ENCODE data around the gene MIPOL1. TPM values are rescaled to one million over a fixed set of nuclear protein-coding genes. Genes with fewer than 3 reads are reported as not detected.

Gene MIPOL1
- total RNA-seq, 1 donor from 2014 or later, result 24.8 TPM

DNA sequence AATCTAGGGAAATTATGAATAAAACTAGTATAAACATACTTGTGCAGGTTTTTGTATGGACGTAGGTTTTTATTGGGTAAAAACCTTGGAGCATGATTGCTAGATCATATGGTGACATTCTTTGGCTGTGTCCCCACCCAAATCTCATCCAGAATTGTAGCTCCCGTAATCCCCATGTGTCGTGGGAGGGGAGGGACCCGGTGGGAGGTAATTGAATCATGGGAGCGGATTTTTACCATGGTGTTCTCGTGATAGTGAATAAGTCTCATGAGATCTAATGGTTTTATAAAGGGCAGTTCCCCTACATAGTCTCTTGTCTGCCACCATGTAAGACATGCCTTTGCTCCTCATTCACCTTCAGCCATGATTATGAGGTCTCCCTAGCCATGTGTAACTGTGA, 276.5 kb downstream of the MIPOL1 start:
- H3K4me3 ChIP-seq, result no peak overlapping the region
- TF ChIP-seq POLR2A (IDR thresholded peaks at IDR 0.05), result no peak
- TF ChIP-seq, protein P1, sequence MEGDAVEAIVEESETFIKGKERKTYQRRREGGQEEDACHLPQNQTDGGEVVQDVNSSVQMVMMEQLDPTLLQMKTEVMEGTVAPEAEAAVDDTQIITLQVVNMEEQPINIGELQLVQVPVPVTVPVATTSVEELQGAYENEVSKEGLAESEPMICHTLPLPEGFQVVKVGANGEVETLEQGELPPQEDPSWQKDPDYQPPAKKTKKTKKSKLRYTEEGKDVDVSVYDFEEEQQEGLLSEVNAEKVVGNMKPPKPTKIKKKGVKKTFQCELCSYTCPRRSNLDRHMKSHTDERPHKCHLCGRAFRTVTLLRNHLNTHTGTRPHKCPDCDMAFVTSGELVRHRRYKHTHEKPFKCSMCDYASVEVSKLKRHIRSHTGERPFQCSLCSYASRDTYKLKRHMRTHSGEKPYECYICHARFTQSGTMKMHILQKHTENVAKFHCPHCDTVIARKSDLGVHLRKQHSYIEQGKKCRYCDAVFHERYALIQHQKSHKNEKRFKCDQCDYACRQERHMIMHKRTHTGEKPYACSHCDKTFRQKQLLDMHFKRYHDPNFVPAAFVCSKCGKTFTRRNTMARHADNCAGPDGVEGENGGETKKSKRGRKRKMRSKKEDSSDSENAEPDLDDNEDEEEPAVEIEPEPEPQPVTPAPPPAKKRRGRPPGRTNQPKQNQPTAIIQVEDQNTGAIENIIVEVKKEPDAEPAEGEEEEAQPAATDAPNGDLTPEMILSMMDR (IDR thresholded peaks at IDR 0.05), result no peak
- TF ChIP-seq POLR2AphosphoS5 (IDR thresholded peaks at IDR 0.05; ENCODE audit: insufficient read depth in 1 of 2, low read depth in 1 of 2), result no peak
- DNase-seq (ENCODE audit: extremely low spot score in 2 of 2), result no peak
- no peaks in the 10 kb centered on the region for H3K9me3 ChIP-seq
- no peaks in the 10 kb centered on the region for H3K27me3 ChIP-seq
- intact Hi-C loops (cut with DNase I), result no loop called here
- H3K4me1 ChIP-seq, result no peaks in the 10 kb centered on the region
- no peaks in the 10 kb centered on the region for H3K36me3 ChIP-seq
- H3K27ac ChIP-seq, result no peak overlapping the region

DNA sequence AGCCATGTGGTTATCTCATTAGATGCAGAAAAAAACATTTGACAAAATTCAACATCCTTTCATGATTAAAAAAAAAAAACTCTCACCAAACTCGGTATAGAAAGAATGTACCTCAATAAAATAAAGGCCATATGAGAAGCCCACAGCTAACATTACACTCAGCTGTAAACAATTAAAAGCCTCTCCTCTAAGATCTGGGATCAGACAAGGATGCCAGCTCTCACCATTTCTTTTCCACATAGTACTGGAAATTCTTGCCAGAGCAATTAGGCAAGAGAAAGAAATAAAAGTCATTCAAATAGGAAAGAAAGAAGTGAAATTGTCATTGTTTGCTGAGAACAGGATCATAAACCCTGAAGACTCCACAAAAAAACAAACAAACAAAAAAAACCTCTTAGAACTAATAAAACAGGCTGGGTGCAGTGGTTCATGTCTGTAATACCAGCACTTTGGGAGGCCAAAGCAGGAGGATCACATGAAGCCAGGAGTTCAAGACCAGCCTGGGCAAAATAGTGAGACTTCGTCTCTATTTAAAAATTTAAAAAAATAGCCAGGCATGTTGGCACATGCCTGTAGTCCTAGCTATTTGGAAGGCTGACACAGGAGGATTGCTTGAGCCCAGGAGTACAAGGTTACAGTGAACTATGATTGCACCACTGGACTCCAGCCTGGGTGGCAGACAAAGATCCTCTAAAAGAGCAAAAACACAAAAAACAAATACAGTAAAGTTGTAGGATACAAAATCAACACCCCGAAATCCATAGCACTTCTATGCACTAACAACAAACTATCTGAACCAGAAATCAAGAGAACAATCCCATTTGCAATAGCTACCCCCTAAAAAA, 282.9 kb downstream of the MIPOL1 start:
- H3K36me3 ChIP-seq, result no peaks in the 10 kb centered on the region
- TF ChIP-seq POLR2AphosphoS5 (IDR thresholded peaks at IDR 0.05; ENCODE audit: insufficient read depth in 1 of 2, low read depth in 1 of 2) (no peak), POLR2A (IDR thresholded peaks at IDR 0.05) (no peak)
- TF ChIP-seq, protein P1 (IDR thresholded peaks at IDR 0.05), result no peak
- H3K27ac ChIP-seq, result no peak overlapping the region
- H3K4me3 ChIP-seq, result no peak overlapping the region
- H3K27me3 ChIP-seq, result no peaks in the 10 kb centered on the region
- DNase-seq (ENCODE audit: extremely low spot score in 2 of 2), result no peak
- H3K4me1 ChIP-seq, result no peaks in the 10 kb centered on the region
- intact Hi-C loops (cut with DNase I), result no loop called here
- no peaks in the 10 kb centered on the region for H3K9me3 ChIP-seq

DNA sequence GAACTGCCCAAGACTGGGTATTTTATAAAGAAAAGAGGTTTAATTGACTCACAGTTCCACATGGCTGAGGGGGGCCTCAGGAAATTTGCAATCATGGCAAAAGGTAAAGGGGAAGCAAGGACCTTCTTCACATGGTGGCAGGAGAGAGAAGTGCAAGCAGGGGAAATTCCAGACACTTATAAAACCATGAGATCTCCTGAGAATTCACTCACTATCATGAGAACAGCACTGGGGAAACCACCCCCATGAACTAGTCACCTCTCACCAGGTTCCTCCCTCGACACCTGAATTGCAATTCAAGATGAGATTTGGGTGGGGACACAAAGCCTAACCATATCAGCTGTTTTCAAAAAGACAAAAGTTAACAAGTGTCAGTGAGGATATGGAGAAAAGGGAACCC, 284.7 kb downstream of the MIPOL1 start:
- intact Hi-C loops (cut with DNase I), result no loop called here
- H3K9me3 ChIP-seq, result no peaks in the 10 kb centered on the region
- no peak overlapping the region for H3K4me3 ChIP-seq
- H3K4me1 ChIP-seq, result no peaks in the 10 kb centered on the region
- H3K27me3 ChIP-seq, result no peaks in the 10 kb centered on the region
- H3K36me3 ChIP-seq, result no peaks in the 10 kb centered on the region
- no peak overlapping the region for H3K27ac ChIP-seq
- DNase-seq (ENCODE audit: extremely low spot score in 2 of 2), result no peak
- TF ChIP-seq, protein P1 (IDR thresholded peaks at IDR 0.05), result no peak
- TF ChIP-seq POLR2A (IDR thresholded peaks at IDR 0.05), result no peak
- no peak for TF ChIP-seq POLR2AphosphoS5 (IDR thresholded peaks at IDR 0.05; ENCODE audit: insufficient read depth in 1 of 2, low read depth in 1 of 2)

DNA sequence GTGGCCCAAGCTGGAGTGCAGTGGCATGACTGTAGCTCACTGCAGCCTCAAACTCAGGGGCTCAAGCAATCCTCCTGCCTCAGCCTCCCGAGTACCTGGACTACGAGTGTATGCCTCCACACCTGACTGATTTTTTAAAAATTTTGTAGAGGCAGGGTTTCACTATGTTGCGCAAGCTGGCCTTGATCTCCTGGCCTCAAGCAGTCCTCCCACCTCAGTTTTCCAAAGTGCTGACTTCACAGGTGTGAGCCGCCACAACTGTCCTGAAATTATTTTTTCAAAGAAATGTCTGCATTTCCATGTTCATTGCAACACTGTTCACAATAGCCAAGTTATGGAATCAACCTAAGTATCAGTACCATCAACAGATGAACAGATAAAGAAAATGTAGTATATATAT, 285.9 kb downstream of the MIPOL1 start:
- H3K36me3 ChIP-seq, result no peaks in the 10 kb centered on the region
- H3K4me3 ChIP-seq, result no peak overlapping the region
- no peak for DNase-seq (ENCODE audit: extremely low spot score in 2 of 2)
- no peaks in the 10 kb centered on the region for H3K4me1 ChIP-seq
- H3K27me3 ChIP-seq, result no peaks in the 10 kb centered on the region
- no peaks in the 10 kb centered on the region for H3K9me3 ChIP-seq
- intact Hi-C loops (cut with DNase I), result no loop called here
- no peak overlapping the region for H3K27ac ChIP-seq
- TF ChIP-seq, protein P1 (IDR thresholded peaks at IDR 0.05), result no peak
- TF ChIP-seq POLR2AphosphoS5 (IDR thresholded peaks at IDR 0.05; ENCODE audit: insufficient read depth in 1 of 2, low read depth in 1 of 2), result no peak
- no peak for TF ChIP-seq POLR2A (IDR thresholded peaks at IDR 0.05)

DNA sequence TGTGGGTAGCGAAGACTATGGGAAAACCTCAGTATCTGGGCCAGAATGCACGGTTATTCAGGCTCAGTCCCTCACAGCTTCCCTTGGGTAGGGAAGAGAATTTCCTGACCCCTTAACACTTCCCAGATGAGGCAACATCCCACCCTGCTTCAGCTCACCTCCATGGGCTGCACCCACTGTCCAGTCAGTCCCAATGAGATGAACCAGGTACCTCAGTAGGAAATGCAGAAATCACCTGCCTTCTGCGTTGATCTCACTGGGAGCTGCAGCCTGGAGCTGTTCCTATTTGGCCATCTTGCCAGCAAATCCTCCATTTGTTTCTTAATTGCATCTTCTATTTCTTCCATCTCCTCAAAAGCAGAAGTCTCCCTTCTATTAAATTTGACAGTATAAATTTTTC, 292.9 kb downstream of the MIPOL1 start:
- Histone ChIP-seq H3K4me1 (no peaks in the 10 kb centered on the region), H3K4me3 (no peak overlapping the region), H3K27me3 (no peaks in the 10 kb centered on the region), H3K27ac (no peak overlapping the region), H3K9me3 (no peaks in the 10 kb centered on the region), H3K36me3 (no peaks in the 10 kb centered on the region)
- no peak for DNase-seq (ENCODE audit: extremely low spot score in 2 of 2)
- intact Hi-C loops (cut with DNase I), result no loop called here
- no peak for TF ChIP-seq POLR2A (IDR thresholded peaks at IDR 0.05)
- TF ChIP-seq, protein P1 (IDR thresholded peaks at IDR 0.05), result no peak
- TF ChIP-seq POLR2AphosphoS5 (IDR thresholded peaks at IDR 0.05; ENCODE audit: insufficient read depth in 1 of 2, low read depth in 1 of 2), result no peak

Measured in vagina (tissue), 2 donors.